Endodermal cell (in vitro differentiated cells): Measurements from ENCODE around the gene PLXNB2. TPM values are rescaled to one million over a fixed set of nuclear protein-coding genes. Genes with fewer than 3 reads are reported as not detected.

Experiments
- DNase-seq: peaks from one replicate; pipeline ENCODE4 v3.0.0-alpha.2; 2017
- H3K27ac ChIP-seq: 2 replicates; pipeline ENCODE4 v1.5.1; 2013; ENCODE audit warnings: mild to moderate bottlenecking, low read depth, low read length, moderate library complexity
- H3K27me3 ChIP-seq: 2 replicates; pipeline ENCODE4 v1.6.1; 2013; ENCODE audit warnings: mild to moderate bottlenecking, low read length, moderate library complexity; ENCODE audit not compliant: insufficient read depth, control insufficient read depth, poor library complexity, severe bottlenecking
- H3K36me3 ChIP-seq: 2 replicates; pipeline ENCODE4 v1.7.0; 2013; ENCODE audit warnings: mild to moderate bottlenecking, low read length, moderate library complexity; ENCODE audit not compliant: control insufficient read depth, insufficient read depth
- H3K4me1 ChIP-seq: one replicate; pipeline ENCODE4 v1.7.0; 2013; ENCODE audit warnings: low read length; ENCODE audit not compliant: control insufficient read depth, insufficient read depth
- H3K4me3 ChIP-seq: 2 replicates; pipeline ENCODE4 v1.5.1; 2013; ENCODE audit warnings: mild to moderate bottlenecking, low read length, moderate library complexity
- H3K9ac ChIP-seq: 2 replicates; pipeline ENCODE4 v1.6.1; 2013; ENCODE audit warnings: mild to moderate bottlenecking, low read length, moderate library complexity; ENCODE audit not compliant: poor library complexity, severe bottlenecking; ENCODE audit errors: extremely low read depth
- H3K9me3 ChIP-seq: 2 replicates; pipeline ENCODE4 v1.6.1; 2013; ENCODE audit warnings: mild to moderate bottlenecking, low read length, moderate library complexity; ENCODE audit not compliant: control insufficient read depth
- H3K27ac Mint-ChIP-seq: 2 replicates; pipeline ENCODE4 v1.8.0; 2020; ENCODE audit warnings: mixed read lengths
- H3K27me3 Mint-ChIP-seq: 2 replicates; pipeline ENCODE4 v1.8.0; 2021; ENCODE audit warnings: mild to moderate bottlenecking, mixed read lengths; ENCODE audit not compliant: insufficient read depth
- H3K36me3 Mint-ChIP-seq: 2 replicates; pipeline ENCODE4 v1.8.0; 2020; ENCODE audit warnings: low read depth, mixed read lengths
- H3K4me1 Mint-ChIP-seq: 2 replicates; pipeline ENCODE4 v1.8.0; 2020; ENCODE audit warnings: mixed read lengths
- H3K4me3 Mint-ChIP-seq: 2 replicates; pipeline ENCODE4 v1.8.0; 2020; ENCODE audit warnings: mild to moderate bottlenecking, moderate library complexity, mixed read lengths
- H3K9me3 Mint-ChIP-seq: 2 replicates; pipeline ENCODE4 v1.8.0; 2020; ENCODE audit warnings: mild to moderate bottlenecking, mixed read lengths
- CTCF ChIP-seq: fragments of 200-600 bp; sonication (generic); conservative IDR thresholded peaks from 2 replicates; pipeline ENCODE4 v1.5.0; 2021; ENCODE audit warnings: antibody characterized with exemption, mild to moderate bottlenecking
- WGBS, 2 experiments: methylation state at CpG; one replicate each; pipeline versions ENCODE4 v1.1.5 to v1.1.7; 2013; ENCODE audit warnings: missing lambda C conversion rate in 2 of 2, mixed read lengths in 1 of 2; ENCODE audit not compliant: insufficient coverage in 1 of 2, insufficient read length in 1 of 2; 5-methylcytosine and 5-hydroxymethylcytosine counted together
- total RNA-seq, 2 donors: library from RNA; stranded (reverse); fragmentation: NEBNext Ultra II Directional in 1 of 2; extraction: Animal tissue kit (Norgen Biotek cat#: 25700) in 1 of 2; gene quantifications; 2 replicates in 1 of 2; 3 replicates in 1 of 2; pipeline ENCODE4 v1.2.1, GENCODE V29; 2021

Gene PLXNB2
- total RNA-seq, 2 donors from 2014 or later, result 94.7 to 97.7 TPM

- WGBS, 2 experiments, result 40 to 41% methylated on average over 10 to 21 of the region's 21 CpGs
- no peaks in the 10 kb centered on the region for H3K9me3 Mint-ChIP-seq
Measured at GRCh38 chr22:50305923-50306566, 1.4 kb downstream of the PLXNB2 start.

GRCh38 chr22:50305393-50305922 is 2.0 kb downstream of the PLXNB2 start:
- H3K36me3 Mint-ChIP-seq, result no peaks in the 10 kb centered on the region
- WGBS, 2 experiments, result 88% methylated on average over 9 to 14 of the region's 14 CpGs
- H3K4me1 ChIP-seq, result peaks cover 3% of the 10 kb centered on the region
- TF ChIP-seq CTCF, result no peak
- no peaks in the 10 kb centered on the region for H3K9me3 ChIP-seq
- H3K4me3 Mint-ChIP-seq, result peak overlapping the region; percentile 67
- H3K4me1 Mint-ChIP-seq, result peaks cover 14% of the 10 kb centered on the region
- no peaks in the 10 kb centered on the region for H3K9me3 Mint-ChIP-seq
- peaks cover 2% of the 10 kb centered on the region for H3K27me3 Mint-ChIP-seq
- H3K27me3 ChIP-seq, result no peaks in the 10 kb centered on the region
- H3K27ac Mint-ChIP-seq, result no peak overlapping the region
- H3K9ac ChIP-seq, result peak overlapping the region; percentile 68
- DNase-seq, result no peak
- H3K27ac ChIP-seq, result no peak overlapping the region
- no peaks in the 10 kb centered on the region for H3K36me3 ChIP-seq
- H3K4me3 ChIP-seq, result peak overlapping the region; percentile 84

More at GRCh38 chr22:50305923-50306566, 1.4 kb downstream of the PLXNB2 start:
- no peak for TF ChIP-seq CTCF
- Mint-ChIP-seq H3K27me3 (peaks cover 2% of the 10 kb centered on the region), H3K27ac (no peak overlapping the region), H3K36me3 (no peaks in the 10 kb centered on the region), H3K4me1 (peaks cover 14% of the 10 kb centered on the region), H3K4me3 (peak overlapping the region; percentile 67)
- Histone ChIP-seq H3K27ac (no peak overlapping the region), H3K4me3 (peak overlapping the region; percentile 84), H3K4me1 (peaks cover 3% of the 10 kb centered on the region), H3K9ac (peak overlapping the region; percentile 68), H3K27me3 (no peaks in the 10 kb centered on the region), H3K9me3 (no peaks in the 10 kb centered on the region), H3K36me3 (no peaks in the 10 kb centered on the region)
- peak; percentile 71 for DNase-seq

GRCh38 chr22:50304528-50305392 is 2.7 kb downstream of the PLXNB2 start:
- peaks cover 14% of the 10 kb centered on the region for H3K4me1 Mint-ChIP-seq
- WGBS, 2 experiments, result 93 to 94% methylated on average over 7 to 19 of the region's 22 CpGs
- H3K9ac ChIP-seq, result no peak overlapping the region
- no peak for TF ChIP-seq CTCF
- H3K4me1 ChIP-seq, result peaks cover 3% of the 10 kb centered on the region
- DNase-seq, result no peak
- no peaks in the 10 kb centered on the region for H3K9me3 Mint-ChIP-seq
- H3K27me3 ChIP-seq, result no peaks in the 10 kb centered on the region
- H3K36me3 Mint-ChIP-seq, result no peaks in the 10 kb centered on the region
- H3K9me3 ChIP-seq, result no peaks in the 10 kb centered on the region
- H3K27ac Mint-ChIP-seq, result no peak overlapping the region
- no peak overlapping the region for H3K4me3 ChIP-seq
- no peak overlapping the region for H3K4me3 Mint-ChIP-seq
- no peaks in the 10 kb centered on the region for H3K36me3 ChIP-seq
- no peak overlapping the region for H3K27ac ChIP-seq
- H3K27me3 Mint-ChIP-seq, result peaks cover 2% of the 10 kb centered on the region
